A673 (cell line): ENCODE results near the gene IFT122. TPM values are rescaled to one million over a fixed set of nuclear protein-coding genes. Genes with fewer than 3 reads are reported as not detected.

Experiments
- BruUV-seq: library from RNA; stranded (reverse); fragments of 400-500 nt; replicated peaks from 2 replicates; lab custom pipeline; 2021; lab: Mats Ljungman, UMichigan
- CTCF ChIA-PET: fragments of 300-600 bp; sonication (Branson Sonifier 250); formaldehyde crosslinking; loops from one replicate; lab custom pipeline; 2022; ENCODE audit warnings: antibody characterized with exemption; lab: Charles Lee
- POLR2A ChIA-PET: fragments of 300-600 bp; sonication (Branson Sonifier 250); formaldehyde crosslinking; loops from one replicate; lab custom pipeline; 2022; ENCODE audit warnings: antibody characterized with exemption; ENCODE audit not compliant: low non-redundant PET; lab: Charles Lee
- DNase-seq: peaks from one replicate; pipeline ENCODE4 v3.0.0-alpha.2; 2015; ENCODE audit warnings: low spot score
- H3K27ac ChIP-seq: fragments of 200-600 bp; sonication (generic); 2 replicates; pipeline ENCODE4 v1.5.1; 2016; ENCODE audit warnings: mixed run types, low read depth, mild to moderate bottlenecking, mixed read lengths, antibody characterized with exemption, low read length; ENCODE audit not compliant: poor library complexity, severe bottlenecking
- H3K27me3 ChIP-seq: fragments of 200-600 bp; sonication (generic); replicated peaks from 2 replicates; pipeline ENCODE4 v1.6.1; 2017; ENCODE audit warnings: mixed run types, low read depth, mild to moderate bottlenecking, mixed read lengths, antibody characterized with exemption, low read length; ENCODE audit not compliant: insufficient read depth, poor library complexity
- H3K36me3 ChIP-seq: fragments of 200-600 bp; sonication (generic); 2 replicates; pipeline ENCODE4 v1.6.1; 2016; ENCODE audit warnings: mixed run types, mild to moderate bottlenecking, mixed read lengths, antibody characterized with exemption, low read length; ENCODE audit not compliant: insufficient read depth, poor library complexity, severe bottlenecking
- H3K4me1 ChIP-seq: fragments of 200-600 bp; sonication (generic); 2 replicates; pipeline ENCODE4 v1.6.1; 2017; ENCODE audit warnings: mixed run types, mild to moderate bottlenecking, mixed read lengths, antibody characterized with exemption, low read length; ENCODE audit not compliant: insufficient read depth, poor library complexity, severe bottlenecking
- H3K4me3 ChIP-seq: fragments of 200-600 bp; sonication (generic); 2 replicates; pipeline ENCODE4 v1.5.1; 2016; ENCODE audit warnings: low read depth, mixed run types, mild to moderate bottlenecking, mixed read lengths, low read length; ENCODE audit not compliant: poor library complexity, severe bottlenecking
- H3K9me3 ChIP-seq: fragments of 200-600 bp; sonication (generic); 2 replicates; pipeline ENCODE4 v1.6.1; 2016; ENCODE audit warnings: mixed run types, low read depth, mild to moderate bottlenecking, mixed read lengths, antibody characterized with exemption, low read length; ENCODE audit not compliant: poor library complexity, severe bottlenecking
- EZH2 ChIP-seq: fragments of 200-600 bp; sonication (generic); IDR thresholded peaks from 2 replicates; pipeline ENCODE4 v1.6.1; 2017; ENCODE audit warnings: borderline replicate concordance, low read depth, mild to moderate bottlenecking, mixed read lengths, antibody characterized with exemption, low read length; ENCODE audit not compliant: poor library complexity, severe bottlenecking
- intact Hi-C: fragments of 100-400 bp; cut with micrococcal nuclease; formaldehyde crosslinking; loops from one replicate; pipeline ENCODE4 v1.10.0; 2022; ENCODE audit not compliant: unreplicated experiment
- total RNA-seq: library from RNA; stranded (reverse); gene quantifications from 2 replicates; pipeline ENCODE4 v1.2.3, GENCODE V29; 2021
- TF ChIP-seq, protein P1 (sequence below): fragments of 300-800, 200-600 bp; sonication (generic); conservative IDR thresholded peaks from 2 replicates; pipeline ENCODE4 v1.5.1; 2017; ENCODE audit warnings: low read depth, mild to moderate bottlenecking, antibody characterized with exemption, low read length, moderate library complexity, mixed read lengths

Gene IFT122
- total RNA-seq, 1 experiment from 2014 or later: 48.2 TPM

DNA sequence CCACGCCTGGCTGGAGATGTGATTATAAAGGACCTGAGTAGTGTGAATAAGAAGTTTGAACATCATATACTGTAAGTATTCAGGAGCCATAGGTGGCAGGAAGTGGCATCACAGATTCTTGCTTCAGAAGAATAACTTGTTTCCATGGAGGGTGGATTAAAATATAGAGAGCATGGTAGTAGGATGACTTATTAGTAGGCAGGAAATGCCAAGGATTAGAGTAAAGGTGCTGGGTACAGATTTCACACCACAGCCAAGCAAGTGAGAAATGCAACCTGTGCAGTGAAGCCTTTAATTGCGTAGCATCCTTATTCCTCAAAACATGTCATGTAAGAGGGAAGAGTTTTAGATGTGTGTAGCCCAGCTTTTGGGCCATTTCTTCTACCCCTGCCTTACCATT is 30.8 kb downstream of the IFT122 start:
- no TSS peak for BruUV-seq
- ChIA-PET CTCF (no interaction called here), POLR2A (no interaction called here)
- no peaks in the 10 kb centered on the region for H3K9me3 ChIP-seq
- intact Hi-C loops: no loop called here
- no peak for TF ChIP-seq EZH2
- TF ChIP-seq, protein P1, sequence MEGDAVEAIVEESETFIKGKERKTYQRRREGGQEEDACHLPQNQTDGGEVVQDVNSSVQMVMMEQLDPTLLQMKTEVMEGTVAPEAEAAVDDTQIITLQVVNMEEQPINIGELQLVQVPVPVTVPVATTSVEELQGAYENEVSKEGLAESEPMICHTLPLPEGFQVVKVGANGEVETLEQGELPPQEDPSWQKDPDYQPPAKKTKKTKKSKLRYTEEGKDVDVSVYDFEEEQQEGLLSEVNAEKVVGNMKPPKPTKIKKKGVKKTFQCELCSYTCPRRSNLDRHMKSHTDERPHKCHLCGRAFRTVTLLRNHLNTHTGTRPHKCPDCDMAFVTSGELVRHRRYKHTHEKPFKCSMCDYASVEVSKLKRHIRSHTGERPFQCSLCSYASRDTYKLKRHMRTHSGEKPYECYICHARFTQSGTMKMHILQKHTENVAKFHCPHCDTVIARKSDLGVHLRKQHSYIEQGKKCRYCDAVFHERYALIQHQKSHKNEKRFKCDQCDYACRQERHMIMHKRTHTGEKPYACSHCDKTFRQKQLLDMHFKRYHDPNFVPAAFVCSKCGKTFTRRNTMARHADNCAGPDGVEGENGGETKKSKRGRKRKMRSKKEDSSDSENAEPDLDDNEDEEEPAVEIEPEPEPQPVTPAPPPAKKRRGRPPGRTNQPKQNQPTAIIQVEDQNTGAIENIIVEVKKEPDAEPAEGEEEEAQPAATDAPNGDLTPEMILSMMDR: no peak
- no peaks in the 10 kb centered on the region for H3K4me1 ChIP-seq
- peaks cover 4% of the 10 kb centered on the region for H3K36me3 ChIP-seq
- no peak overlapping the region for H3K27ac ChIP-seq
- no peak overlapping the region for H3K4me3 ChIP-seq
- DNase-seq: no peak
- H3K27me3 ChIP-seq: no peaks in the 10 kb centered on the region

DNA sequence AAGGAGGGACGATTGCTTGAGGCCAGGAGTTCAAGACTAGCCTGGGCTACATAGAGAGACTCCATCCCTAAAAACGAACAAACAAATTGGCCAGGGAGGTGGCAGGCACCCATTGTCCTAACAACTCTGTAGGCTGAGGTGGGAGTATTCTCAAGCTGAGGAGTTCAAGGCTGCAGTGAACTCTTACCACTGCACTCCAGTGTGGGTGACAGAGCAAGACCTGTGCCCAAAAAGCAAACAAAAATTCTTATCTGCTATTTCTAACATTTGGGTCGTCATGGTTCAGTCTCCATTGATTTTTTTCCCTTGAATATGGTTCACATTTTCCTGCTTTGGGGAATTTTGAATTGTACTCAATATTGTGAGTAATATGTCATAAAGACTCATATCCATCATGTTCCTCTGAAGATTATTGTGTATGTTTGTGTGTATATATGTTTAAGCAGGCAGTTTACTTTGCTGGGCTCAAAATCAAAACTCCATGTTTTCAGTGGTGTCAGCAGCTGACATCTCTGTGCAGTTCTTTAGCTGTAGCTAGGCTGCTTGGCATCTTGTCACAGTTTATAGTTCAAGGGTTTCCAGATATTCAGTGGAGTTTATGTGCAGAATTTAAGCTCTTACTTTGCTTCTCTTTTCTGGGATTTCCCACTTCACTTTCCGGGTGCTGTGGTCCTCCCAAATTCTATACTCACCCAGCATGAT is 33.2 kb downstream of the IFT122 start:
- intact Hi-C loops: no loop called here
- no peak overlapping the region for H3K4me3 ChIP-seq
- no peaks in the 10 kb centered on the region for H3K9me3 ChIP-seq
- no peaks in the 10 kb centered on the region for H3K27me3 ChIP-seq
- ChIA-PET CTCF (no interaction called here), POLR2A (interaction anchor here (0.7 kb wide), 1 partner anchor 34 kb away, joined by 3 read pairs; the partner anchor contains the start of gene MBD4)
- TF ChIP-seq, protein P1: no peak
- TF ChIP-seq EZH2: no peak
- no peak overlapping the region for H3K27ac ChIP-seq
- BruUV-seq: no TSS peak
- no peak for DNase-seq
- peaks cover 12% of the 10 kb centered on the region for H3K36me3 ChIP-seq
- H3K4me1 ChIP-seq: no peaks in the 10 kb centered on the region

DNA sequence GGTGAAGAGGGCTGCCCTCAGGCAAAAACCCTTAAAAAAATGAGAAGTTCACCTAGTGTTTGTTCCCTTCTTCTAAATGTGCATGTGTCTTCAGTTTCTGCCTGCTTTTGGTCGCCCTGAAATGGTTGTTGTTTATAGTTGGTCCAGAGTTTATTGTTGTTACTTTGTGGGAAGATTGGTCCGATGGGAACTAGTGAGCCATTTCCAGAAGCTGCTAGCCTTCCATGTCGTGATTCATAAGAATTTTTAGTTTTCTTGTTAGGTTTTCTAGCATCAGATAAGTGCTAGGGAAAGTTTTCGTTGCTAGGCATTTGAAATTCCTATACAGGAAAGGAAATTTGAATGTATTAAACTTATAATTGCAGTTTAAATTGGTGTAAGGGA is 33.7 kb downstream of the IFT122 start:
- TF ChIP-seq, protein P1: no peak
- TF ChIP-seq EZH2: no peak
- ChIA-PET CTCF (no interaction called here), POLR2A (no interaction called here)
- Histone ChIP-seq H3K4me1 (no peaks in the 10 kb centered on the region), H3K27ac (no peak overlapping the region), H3K4me3 (no peak overlapping the region), H3K27me3 (no peaks in the 10 kb centered on the region), H3K9me3 (no peaks in the 10 kb centered on the region), H3K36me3 (peaks cover 12% of the 10 kb centered on the region)
- DNase-seq: no peak
- intact Hi-C loops: no loop called here
- BruUV-seq: no TSS peak
